ENCODE results near the gene SOX3.

- no peak for TF ChIP-seq POLR2A (IDR thresholded peaks at IDR 0.05; ENCODE audit: low read depth, low read length)
- TF ChIP-seq CTCF (IDR thresholded peaks at IDR 0.05; ENCODE audit: extremely low read depth in 1 of 2, insufficient read depth in 1 of 2, low read depth in 1 of 2, low read length in 2 of 2): no peak
- TF ChIP-seq POLR2AphosphoS5 (IDR thresholded peaks at IDR 0.05; ENCODE audit: insufficient read depth, low read depth, low read length): no peak
- TF ChIP-seq MAX (IDR thresholded peaks at IDR 0.05; ENCODE audit: insufficient read depth, insufficient read length): no peak
- TF ChIP-seq MYC (IDR thresholded peaks at IDR 0.05; ENCODE audit: low read depth, low read length): no peak
- no peak for TF ChIP-seq EZH2 (IDR thresholded peaks at IDR 0.05; ENCODE audit: borderline replicate concordance, low read depth, low read length, severe bottlenecking)
- TF ChIP-seq FOS (IDR thresholded peaks at IDR 0.05; ENCODE audit: borderline replicate concordance, insufficient read depth, low read length): no peak
- TF ChIP-seq JUN (IDR thresholded peaks at IDR 0.05; ENCODE audit: borderline replicate concordance, insufficient read depth, insufficient read length, low read depth): no peak
Measured at GRCh38 chrX:140514554-140514953, 9.7 kb upstream of the SOX3 start.
